Renal cortical epithelial cell (primary cell): ENCODE results near the gene SYNM. TPM values are rescaled to one million over a fixed set of nuclear protein-coding genes. Genes with fewer than 3 reads are reported as not detected.

Source experiments
- DNase-seq: peaks from one replicate; pipeline ENCODE4 v3.0.0-alpha.2; 2011; ENCODE audit warnings: low read depth
- total RNA-seq: library from RNA; depleted of rRNA; stranded (reverse); fragments of >200 nt; gene quantifications from 2 replicates; pipeline ENCODE4 v1.2.3, GENCODE V29; 2014

Gene SYNM
- total RNA-seq, 1 donor from 2014 or later = 6.0 TPM

DNA sequence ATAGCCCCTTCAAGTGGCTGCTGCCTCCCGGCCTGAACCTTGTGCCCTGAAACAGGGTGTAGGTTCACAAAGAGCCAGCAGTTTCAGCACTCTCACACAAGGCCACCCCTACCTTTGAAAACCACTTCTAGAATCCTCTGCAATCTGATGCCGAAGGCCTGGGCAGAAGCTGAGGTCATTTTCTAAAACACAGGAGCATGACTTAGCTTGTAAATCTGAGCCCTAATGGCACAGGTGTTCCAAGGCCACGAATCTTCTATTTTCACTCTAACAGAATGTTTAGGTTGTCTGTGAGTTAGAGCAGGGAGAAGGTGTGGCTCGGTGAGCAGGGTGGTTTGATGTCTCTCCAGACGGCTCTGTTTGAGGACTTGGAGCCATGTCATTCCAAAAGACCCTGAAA is 62.3 kb downstream of the SYNM start:
- no peak for DNase-seq

DNA sequence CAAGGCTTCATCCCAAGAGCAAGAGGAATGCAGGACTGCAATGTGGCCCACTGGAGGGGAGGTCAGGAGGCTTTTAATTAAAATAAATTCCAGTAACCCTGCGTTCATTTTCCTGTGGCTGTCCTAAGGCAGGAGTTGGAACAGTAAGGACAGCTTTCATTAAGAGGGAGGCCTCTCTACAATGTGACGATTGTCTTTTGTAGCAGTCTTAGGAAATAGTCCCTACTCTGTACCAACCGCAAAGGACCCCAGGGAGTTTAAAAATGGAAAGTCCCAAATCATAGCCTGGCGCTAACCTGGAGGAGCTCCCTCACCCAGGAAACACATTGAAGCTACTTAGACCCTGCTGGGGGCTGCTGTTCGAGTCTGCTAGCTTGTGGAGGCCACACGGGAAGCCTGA is 62.8 kb downstream of the SYNM start:
- DNase-seq = no peak

DNA sequence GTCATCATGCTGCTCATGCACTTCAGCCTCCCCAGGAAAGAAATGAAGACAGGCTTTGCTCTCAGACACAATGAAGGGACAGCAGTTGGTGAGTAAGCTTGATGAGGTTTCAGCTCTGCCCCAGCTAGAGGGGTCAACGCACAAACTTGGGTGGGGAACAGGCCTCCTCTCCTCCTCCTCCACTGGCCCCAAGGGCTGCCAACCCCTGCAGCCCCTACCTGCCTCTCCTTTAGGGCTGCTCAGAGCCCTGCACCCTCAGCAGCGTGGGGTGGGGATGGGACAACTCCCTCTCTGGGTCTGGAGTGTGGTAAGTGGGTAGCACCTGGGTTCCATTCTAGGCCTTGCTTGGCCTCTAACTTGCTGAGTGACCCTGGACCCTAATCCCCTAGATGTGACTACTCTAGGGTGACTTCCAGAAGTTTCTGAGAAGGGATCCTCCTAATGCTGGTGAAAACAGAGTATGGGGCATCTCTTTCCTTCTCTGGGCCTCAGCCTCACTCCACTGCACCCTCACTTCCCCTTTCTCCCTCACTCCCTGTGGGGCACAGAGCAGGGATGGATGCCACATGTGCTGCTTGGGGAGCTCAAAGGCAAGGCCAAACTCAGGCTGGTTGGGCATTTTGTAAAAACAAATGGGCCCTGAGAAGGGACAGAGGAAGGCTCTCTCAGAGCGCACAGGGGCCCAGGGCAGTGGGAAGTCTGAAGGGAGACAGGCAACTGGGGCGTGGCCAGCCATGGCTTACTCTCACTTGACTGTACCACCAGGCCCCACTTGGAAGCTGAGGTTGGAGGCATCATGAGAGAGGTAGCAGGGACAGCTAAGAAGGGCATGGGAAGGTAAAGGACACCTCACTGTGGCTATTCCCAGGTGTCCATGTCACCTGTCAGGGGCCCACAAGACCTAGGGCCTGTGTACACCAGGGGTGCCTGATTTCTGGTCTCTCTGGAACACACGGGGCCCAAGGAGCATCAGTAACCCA is 64.0 kb downstream of the SYNM start:
- no peak for DNase-seq

DNA sequence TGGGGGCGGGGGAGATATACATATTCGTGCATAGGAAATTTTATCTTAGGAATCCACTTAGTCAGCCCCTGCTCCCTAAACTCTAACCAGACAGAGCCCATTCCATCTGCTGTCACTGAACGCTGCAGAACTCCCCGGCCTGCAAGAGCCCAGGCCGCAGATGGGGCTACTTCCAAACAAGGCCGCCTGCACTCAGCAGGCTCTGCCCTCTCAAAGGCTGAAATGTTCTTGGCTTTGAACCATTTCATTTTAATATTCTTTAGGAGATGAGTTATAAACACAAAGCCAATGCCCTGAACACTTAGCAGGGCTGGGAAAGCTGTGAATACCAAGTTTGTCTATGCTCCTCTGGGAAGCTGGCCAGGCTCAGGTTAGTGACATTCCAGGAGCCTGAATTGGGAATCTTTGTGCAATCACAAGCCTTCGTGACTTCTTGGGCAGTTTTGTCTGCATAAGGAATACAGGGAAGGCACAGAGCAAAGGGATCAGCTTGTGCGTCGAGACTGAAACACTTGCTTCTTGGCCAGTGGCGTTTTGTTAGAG is 65.0 kb downstream of the SYNM start:
- DNase-seq = no peak

DNA sequence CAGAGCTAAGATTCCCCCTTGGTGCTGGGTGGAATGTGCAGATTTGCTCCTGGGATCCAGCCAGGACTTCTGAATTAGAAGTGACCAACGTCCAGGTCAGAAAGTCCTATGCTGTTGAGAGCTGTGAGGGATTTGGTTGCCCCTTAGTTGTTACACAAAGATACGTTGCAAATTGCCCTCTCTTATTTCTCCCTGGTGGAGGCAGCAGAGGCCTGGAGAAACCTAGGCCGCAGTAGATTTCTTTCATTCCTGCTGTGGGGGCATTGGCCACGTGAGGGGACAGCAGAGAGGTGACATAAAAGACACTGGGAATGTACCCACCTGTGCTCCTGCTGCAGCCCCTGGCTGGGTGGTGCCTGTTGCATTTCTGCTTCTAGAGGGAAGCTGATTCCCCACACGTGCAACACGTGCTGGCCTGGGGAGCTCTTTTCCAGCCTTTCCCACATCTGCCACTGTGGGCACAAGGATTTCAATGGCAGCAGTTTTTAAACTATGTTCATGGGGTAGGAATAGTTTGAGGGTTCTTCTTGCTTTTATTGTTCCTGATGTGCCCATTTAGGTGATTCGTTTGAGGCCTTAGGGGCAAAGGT is 65.7 kb downstream of the SYNM start:
- no peak for DNase-seq

DNA sequence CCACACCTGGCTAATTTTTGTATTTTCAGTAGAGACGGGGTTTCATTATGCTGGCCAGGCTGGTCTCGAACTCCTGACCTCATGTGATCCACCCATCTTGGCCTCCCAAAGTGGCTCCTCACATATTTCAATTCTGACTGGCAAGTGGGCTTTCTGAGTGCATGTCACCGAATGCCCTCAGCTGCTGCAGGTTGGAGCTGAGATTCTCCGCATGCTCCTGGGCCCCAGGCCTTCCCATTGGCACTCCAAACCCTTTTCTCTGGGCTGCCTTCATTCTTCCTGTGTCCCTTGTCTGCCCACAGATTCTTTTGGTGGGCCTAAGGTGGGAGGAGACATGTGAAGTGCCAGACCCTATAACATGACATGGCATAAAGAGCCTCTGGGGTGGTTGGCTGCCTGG is 67.3 kb downstream of the SYNM start:
- no peak for DNase-seq

DNA sequence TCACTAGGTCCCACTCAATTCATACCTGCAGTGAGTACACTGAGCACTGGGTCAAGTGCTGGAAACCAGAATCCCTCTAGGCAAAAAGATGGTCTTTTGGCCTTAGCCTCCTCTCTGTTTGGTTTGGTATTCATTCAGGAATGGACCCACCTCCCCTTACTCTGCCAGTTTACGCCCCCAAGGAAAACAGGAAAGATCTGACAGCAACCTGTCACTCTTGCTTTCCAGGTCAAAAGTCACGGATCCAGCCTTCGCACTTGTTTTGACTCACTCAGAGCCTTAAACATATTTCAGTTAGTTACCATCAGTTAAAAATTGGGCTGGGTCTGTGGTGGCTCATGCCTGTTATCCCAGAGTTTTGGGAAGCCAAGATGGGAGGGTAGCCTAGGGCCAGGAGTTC is 68.1 kb downstream of the SYNM start:
- no peak for DNase-seq

DNA sequence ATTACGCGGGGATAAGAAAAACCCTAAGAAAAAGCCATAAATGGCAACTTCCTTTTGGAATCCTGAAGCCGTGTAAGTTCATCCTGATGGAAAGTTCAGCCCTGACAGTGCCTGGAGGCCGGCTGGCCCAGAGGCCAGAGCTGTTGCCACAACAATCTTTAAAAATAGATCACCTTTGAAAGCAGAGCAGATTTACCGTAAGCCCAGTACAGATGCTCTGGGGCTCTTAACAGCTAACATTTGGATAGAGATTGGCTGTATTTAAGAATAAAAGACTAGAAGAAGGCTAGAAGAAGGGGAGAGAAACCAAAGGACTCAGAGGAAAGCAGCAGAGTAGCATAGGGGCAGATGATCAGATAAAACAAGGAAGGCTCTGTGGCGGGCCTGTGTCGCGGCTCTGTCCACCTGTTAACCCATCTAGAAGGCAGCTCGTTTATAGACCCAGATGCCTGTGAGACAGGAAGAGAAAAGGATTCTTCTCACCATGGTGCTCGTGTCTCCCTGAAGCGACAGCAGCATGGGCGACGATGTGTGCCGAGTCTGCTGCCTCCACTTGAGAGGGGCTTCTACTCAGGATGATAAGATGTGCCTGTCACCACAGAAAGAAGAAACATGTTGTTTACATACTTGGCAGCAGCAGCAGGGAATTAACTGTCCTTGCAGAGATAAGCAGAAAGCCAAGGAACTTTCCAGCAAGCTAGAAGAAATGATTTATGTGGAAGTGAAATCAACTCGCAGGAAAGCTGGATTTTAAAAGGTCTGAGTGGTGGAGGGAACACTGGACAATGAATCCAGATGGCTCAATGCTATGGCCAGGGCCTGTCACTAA is 69.9 kb downstream of the SYNM start:
- DNase-seq = no peak

DNA sequence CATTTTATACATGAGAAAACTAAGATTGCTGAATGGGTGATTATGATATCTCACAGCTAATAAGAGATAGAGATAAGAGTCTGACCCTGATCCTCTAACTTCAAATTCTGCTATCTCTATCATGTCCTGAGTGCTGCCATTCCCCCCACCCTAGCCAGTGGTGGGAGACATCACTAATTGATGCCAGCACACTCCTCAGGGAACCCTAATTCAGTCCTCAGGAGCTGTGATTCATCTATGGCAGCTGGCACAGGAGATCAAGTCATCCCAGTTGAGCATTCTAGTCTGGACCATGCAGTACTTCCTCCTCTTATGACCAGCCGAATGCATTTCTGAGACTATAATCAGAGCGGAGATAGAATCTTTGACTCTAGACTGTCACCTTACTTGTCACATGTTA is 71.9 kb downstream of the SYNM start:
- DNase-seq = peak; percentile 3

DNA sequence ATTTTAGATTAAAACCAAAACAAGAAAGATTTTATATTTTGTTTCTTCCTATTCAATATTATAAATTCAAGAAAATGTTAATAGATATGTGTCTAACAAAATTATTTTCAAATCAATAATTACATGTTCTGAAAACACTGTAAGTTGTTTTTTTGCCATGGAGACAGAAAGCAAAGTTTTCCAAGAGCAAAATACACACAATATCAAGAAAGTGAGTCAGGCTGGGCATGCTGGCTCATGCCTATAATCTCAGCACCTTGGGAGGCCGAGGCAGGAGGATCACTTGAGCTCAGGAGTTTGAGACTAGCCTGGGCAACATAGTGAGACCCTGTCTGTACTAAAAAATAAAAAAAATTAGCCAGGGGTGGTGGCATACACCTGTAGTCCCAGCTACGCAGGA is 72.8 kb downstream of the SYNM start:
- DNase-seq = no peak

DNA sequence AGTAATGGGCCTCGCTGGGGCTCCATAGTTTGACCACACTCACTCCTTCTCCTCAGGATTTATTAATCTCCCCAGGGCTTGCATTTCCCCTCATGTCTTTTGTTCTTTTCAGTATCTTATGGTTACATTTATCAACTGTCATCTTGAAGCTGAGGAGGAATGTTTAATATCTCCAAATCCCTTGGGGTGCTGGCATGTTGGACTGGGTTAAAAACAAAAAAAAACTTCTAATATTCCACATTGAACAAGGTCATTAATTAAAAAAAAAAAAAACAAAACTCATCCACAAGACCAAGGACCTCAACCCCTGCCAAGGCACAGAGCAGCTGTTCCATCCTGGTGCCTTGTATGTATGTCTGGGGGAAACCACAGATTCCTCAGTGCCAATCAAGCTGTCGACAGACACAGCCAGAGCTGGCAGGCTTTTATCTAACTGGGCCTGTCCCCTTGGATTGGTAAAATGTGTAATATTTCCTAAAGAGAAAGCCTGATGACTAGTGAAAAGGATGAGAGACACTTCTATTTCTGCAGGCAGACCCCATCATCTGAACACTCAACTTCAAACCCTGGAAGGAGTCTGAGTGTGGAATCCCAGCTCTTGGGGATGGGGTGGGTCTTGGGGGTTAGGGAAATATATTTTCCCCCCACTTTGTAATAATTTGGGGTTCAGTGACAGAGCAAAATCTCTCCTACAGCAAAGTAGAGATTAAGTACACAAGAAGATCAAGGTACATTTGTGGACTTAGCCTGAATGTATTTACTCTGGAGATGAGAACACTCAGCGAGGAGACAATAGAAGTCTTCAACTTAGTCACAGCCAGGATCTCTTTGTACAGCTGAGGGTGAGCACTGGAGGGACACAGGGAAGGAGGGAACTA is 75.4 kb downstream of the SYNM start:
- DNase-seq = peak; percentile 12

DNA sequence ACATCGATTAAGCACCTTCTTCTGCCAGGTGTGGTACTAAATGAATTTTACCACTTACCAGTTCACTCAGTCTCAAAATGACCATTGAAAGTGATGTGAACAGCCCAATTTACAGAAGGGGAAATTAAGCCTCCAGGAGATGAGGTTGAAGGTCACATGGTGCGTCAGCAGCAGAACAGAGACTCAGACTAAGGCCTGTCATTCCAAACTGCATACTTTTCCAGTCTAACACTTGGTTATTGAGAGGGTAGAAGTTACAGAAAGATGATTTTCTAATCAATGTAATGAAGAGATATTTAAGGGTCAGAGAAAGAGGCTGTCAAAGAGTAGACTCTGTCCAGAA is 76.1 kb downstream of the SYNM start:
- no peak for DNase-seq

DNA sequence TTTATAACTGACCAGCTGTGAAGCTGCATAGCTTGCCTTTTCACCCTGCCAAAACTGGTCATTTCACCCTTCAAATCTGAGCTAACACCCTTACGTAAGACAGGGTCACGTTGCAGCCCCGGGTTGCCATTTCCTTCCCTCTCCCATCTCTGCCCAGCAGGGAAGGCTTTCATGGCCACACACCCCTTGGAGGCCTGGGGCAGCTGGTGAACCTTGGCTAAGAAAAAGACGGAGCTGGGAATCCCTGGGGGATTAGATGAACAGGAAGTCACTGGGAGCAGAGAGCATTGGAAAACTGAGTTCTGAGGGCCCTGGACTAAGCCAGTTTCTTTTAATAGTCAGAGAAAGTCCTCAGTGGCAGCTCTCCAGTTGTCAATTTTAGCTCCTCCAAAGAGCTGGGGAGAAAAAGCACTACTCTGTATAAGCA is 76.7 kb downstream of the SYNM start:
- no peak for DNase-seq

DNA sequence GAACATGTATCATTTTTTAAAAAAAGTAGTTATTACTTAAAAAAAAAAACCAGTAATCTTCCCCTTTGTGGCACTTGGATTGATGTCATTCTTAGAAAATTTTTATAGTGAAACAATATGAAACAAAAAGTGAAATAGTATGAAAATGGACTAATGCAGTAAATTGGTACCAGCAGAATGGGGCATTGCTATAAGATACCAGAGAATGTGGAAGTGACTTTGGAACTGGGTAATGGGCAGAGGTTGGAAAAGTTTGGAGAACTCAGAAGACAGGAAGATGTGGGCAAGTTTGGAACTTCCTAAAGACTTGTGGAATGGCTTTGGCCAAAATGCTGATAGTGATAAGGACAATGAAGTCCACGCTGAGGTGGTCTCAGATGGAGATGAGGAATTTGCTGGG is 77.9 kb downstream of the SYNM start:
- DNase-seq = no peak

Other genes with a start within 250 kb of the SYNM start
- gene PGPEP1L, start 97.3 kb upstream of the SYNM start, total RNA-seq = 0.69 TPM in 1 of 2 replicates, not detected in the other
- 32.5 and 47.3 TPM in 2 replicates for gene TTC23, start 144.5 kb downstream of the SYNM start, total RNA-seq
- 20.0 and 27.8 TPM in 2 replicates for gene LRRC28, start 146.4 kb downstream of the SYNM start, total RNA-seq